ENCODE results near the gene TXN. TPM values are rescaled to one million over a fixed set of nuclear protein-coding genes. Genes with fewer than 3 reads are reported as not detected.

Gene TXN
- total and polyA plus RNA-seq, 2 of the 4 experiments (the other 2 are of a cell fraction), result 277 to 578 TPM

GRCh38 chr9:110293248-110293647 lies 36.9 kb upstream of the TXN start:
- intact Hi-C loops (cut with micrococcal nuclease), result no loop called here
- Histone ChIP-seq H3K14ac (replicated peaks; ENCODE audit: low read depth, low read length) (no peak overlapping the region), H3K4me1 (ENCODE audit: control insufficient read depth, insufficient read depth, low read length) (no peaks in the 10 kb centered on the region), H3K4ac (ENCODE audit: low read depth, low read length) (no peak overlapping the region), H4K20me1 (ENCODE audit: insufficient read depth, low read length) (no peaks in the 10 kb centered on the region), H3K4me3 (ENCODE audit: insufficient read depth, low read depth, low read length) (no peak overlapping the region), H2BK20ac (ENCODE audit: low read depth, low read length) (no peak overlapping the region), H2BK15ac (ENCODE audit: low read depth, low read length) (no peak overlapping the region), H2BK120ac (ENCODE audit: low read depth, low read length) (no peak overlapping the region), H3K9me1 (ENCODE audit: insufficient read depth, low read length) (no peaks in the 10 kb centered on the region), H3K4me2 (ENCODE audit: low read depth, low read length) (no peak overlapping the region), H3K23ac (ENCODE audit: low read depth, low read length) (no peak overlapping the region), H3K27me3 (ENCODE audit: control insufficient read depth, insufficient read depth, low read length) (peaks cover 8% of the 10 kb centered on the region; the same call in 1 of the 2 replicates), H3K9me3 (ENCODE audit: control insufficient read depth, insufficient read depth, low read length) (no peaks in the 10 kb centered on the region), H3K36me3 (ENCODE audit: control insufficient read depth, insufficient read depth, low read length) (no peaks in the 10 kb centered on the region), H2AFZ (replicated peaks; ENCODE audit: low read length, poor library complexity) (no peak overlapping the region), H4K8ac (ENCODE audit: low read depth in 2 of 2, low read length in 2 of 2) (no peak overlapping the region), H3K56ac (ENCODE audit: extremely low read depth, insufficient read depth, low read length) (no peak overlapping the region), H4K5ac (ENCODE audit: low read depth, low read length) (no peak overlapping the region), H2BK5ac (ENCODE audit: low read depth, low read length, poor library complexity, severe bottlenecking) (no peak overlapping the region), H2AK9ac (replicated peaks; ENCODE audit: low read depth, low read length, poor library complexity) (no peak overlapping the region), H3K27ac (ENCODE audit: insufficient read depth, low read length) (no peak overlapping the region), H3K9ac (ENCODE audit: low read depth, low read length) (no peak overlapping the region), H4K91ac (ENCODE audit: insufficient read depth, low read depth, low read length) (no peak overlapping the region), H2AK5ac (ENCODE audit: low read depth, low read length) (no peak overlapping the region), H3K18ac (ENCODE audit: low read depth, low read length) (no peak overlapping the region), H3K79me1 (ENCODE audit: low read depth in 1 of 2, low read length in 2 of 2) (no peaks in the 10 kb centered on the region)
- no peak for TF ChIP-seq CTCF (conservative IDR thresholded peaks at IDR 0.05; ENCODE audit: low read depth, low read length)
- TF ChIP-seq RCOR1 (IDR thresholded peaks at IDR 0.05; ENCODE audit: insufficient replicate concordance, low read length), result no peak
- no peak for TF ChIP-seq CHD1 (IDR thresholded peaks at IDR 0.05; ENCODE audit: low read depth, low read length)
- no peak for TF ChIP-seq SMC3 (IDR thresholded peaks at IDR 0.05; ENCODE audit: low read depth, low read length)
- no peak for TF ChIP-seq USF2 (IDR thresholded peaks at IDR 0.05; ENCODE audit: low read depth, low read length)
- no peak for TF ChIP-seq MXI1 (IDR thresholded peaks at IDR 0.05; ENCODE audit: borderline replicate concordance, low read depth, low read length)
- no peak for TF ChIP-seq MAZ (IDR thresholded peaks at IDR 0.05; ENCODE audit: borderline replicate concordance, low read depth, low read length)
- TF ChIP-seq RAD21 (IDR thresholded peaks at IDR 0.05; ENCODE audit: low read length), result no peak
- TF ChIP-seq ELK1 (IDR thresholded peaks at IDR 0.05; ENCODE audit: borderline replicate concordance, low read depth, low read length), result no peak
- no peak for TF ChIP-seq RFX5 (IDR thresholded peaks at IDR 0.05; ENCODE audit: low read depth, low read length)
- ChIA-PET CTCF (interaction anchor here (0.6 kb wide), 1 partner anchor 64 kb away, joined by 3 read pairs; no protein-coding TSS in a partner anchor), POLR2A (ENCODE audit: unreplicated experiment) (interaction anchor here (0.7 kb wide), 1 partner anchor 643 kb away, joined by 7 read pairs; no protein-coding TSS in a partner anchor)
- DNase-seq (no peak), ATAC-seq (ENCODE audit: low read depth) (no peak)
- no CpG with 5 or more reads among the region's 1 CpG for whole genome bisulfite sequencing, 2 experiments (ENCODE audit: extremely low coverage in 2 of 2, insufficient read length in 1 of 2)
- dilution Hi-C loops (cut with HindIII; ENCODE audit: low sequenced_read_pairs, unreplicated experiment), result no loop called here
- in situ Hi-C loops (cut with MboI; ENCODE audit: low sequenced_read_pairs), result loop anchor here (25.0 kb wide), 1 partner anchor 319 kb away; no protein-coding TSS in a partner anchor
- BruUV-seq (replicated peaks), result no TSS peak

Data from IMR-90 (cell line).